GM12874 (cell line): ENCODE measurements around the gene SYT9.

Experiments
- CTCF ChIP-seq: IDR thresholded peaks from 2 replicates; pipeline ENCODE4 v1.5.1; 2011; ENCODE audit warnings: low read depth, mild to moderate bottlenecking, control low read depth, low read length, moderate library complexity; ENCODE audit not compliant: insufficient read depth

SYT9 gene

GRCh38 chr11:7515447-7515886 lies 263.8 kb downstream of the SYT9 start:
- no peak for TF ChIP-seq CTCF

GRCh38 chr11:7516475-7516874 lies 264.8 kb downstream of the SYT9 start:
- TF ChIP-seq CTCF, result no peak
